ENCODE data around the gene CCDC196. TPM values are rescaled to one million over a fixed set of nuclear protein-coding genes. Genes with fewer than 3 reads are reported as not detected.
"Not testable (repeated sequence)": the region's sequence is repeated elsewhere in the genome, so short reads cannot be mapped to it uniquely, and the experiment has no call there.

CCDC196 gene
- total RNA-seq, 1 experiment from 2014 or later = not detected

DNA sequence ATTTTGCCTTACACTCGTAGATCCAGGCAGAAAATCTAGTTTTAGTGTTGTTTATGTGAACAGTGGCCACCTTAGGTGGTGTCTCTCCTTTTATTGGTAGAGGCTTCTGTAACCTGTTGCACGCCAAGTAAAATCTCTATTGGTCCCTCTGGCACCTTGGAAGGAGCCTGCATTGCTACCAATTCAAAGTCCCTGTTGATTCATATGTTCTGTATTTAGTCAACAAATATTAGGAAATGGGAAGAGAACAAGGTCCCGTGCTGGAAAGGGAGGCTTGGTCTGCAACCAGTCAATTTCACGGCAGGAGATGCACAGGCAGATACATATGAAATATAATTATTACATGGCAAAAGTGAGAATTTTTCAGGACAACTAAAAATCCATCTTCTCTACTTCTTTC, 15.4 kb downstream of the CCDC196 start (continued):
- TF ChIP-seq, protein P1, sequence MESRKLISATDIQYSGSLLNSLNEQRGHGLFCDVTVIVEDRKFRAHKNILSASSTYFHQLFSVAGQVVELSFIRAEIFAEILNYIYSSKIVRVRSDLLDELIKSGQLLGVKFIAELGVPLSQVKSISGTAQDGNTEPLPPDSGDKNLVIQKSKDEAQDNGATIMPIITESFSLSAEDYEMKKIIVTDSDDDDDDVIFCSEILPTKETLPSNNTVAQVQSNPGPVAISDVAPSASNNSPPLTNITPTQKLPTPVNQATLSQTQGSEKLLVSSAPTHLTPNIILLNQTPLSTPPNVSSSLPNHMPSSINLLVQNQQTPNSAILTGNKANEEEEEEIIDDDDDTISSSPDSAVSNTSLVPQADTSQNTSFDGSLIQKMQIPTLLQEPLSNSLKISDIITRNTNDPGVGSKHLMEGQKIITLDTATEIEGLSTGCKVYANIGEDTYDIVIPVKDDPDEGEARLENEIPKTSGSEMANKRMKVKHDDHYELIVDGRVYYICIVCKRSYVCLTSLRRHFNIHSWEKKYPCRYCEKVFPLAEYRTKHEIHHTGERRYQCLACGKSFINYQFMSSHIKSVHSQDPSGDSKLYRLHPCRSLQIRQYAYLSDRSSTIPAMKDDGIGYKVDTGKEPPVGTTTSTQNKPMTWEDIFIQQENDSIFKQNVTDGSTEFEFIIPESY (IDR thresholded peaks at IDR 0.05; ENCODE audit: extremely low read depth, insufficient replicate concordance, low read length) = no peak
- no peak for TF ChIP-seq ZFX (IDR thresholded peaks at IDR 0.05)

DNA sequence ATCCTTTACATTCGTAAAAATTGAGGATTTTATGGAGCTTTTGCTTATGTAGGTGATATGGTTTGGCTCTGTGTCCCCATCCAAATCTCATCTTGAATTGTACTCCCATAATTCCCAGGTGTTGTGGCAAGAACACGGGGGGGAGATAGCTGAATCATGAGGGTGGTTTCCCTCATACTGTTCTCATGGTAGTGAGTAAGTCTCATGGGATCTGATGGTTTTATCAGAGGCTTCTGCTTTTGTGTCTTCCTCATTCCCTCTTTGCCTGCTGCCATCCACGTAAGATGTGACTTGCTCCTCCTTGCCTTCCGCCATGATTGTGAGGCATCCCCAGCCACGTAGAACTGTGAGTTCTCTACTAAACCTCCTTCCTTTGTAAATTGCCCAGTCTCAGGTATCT, 16.7 kb downstream of the CCDC196 start:
- H3K79me2 ChIP-seq (ENCODE audit: insufficient read depth, low read length); DNase-seq (ENCODE audit: low read depth, low spot score); H3K9ac ChIP-seq (ENCODE audit: low read length); H3K4me3 ChIP-seq (replicated peaks in 1 of 2; ENCODE audit: low read depth in 1 of 2, low read length in 2 of 2); H2AFZ ChIP-seq (ENCODE audit: low read depth, low read length, poor library complexity, severe bottlenecking); H3K36me3 ChIP-seq (ENCODE audit: control insufficient read depth in 1 of 2, insufficient read depth in 2 of 2, low read length in 2 of 2); ATAC-seq; intact Hi-C loops (cut with micrococcal nuclease); H4K20me1 ChIP-seq (ENCODE audit: insufficient read depth); H3K9me2 ChIP-seq (ENCODE audit: insufficient read depth); RAD21 ChIA-PET (ENCODE audit: low non-redundant PET in 1 of 2, low total read pairs in 2 of 2, uncharacterized antibody in 2 of 2, unreplicated experiment in 2 of 2); H3K9me3 ChIP-seq (ENCODE audit: control insufficient read depth in 1 of 2, insufficient read depth in 1 of 2, low read depth in 1 of 2, low read length in 2 of 2); BruUV-seq (replicated peaks); H3K27me3 ChIP-seq (ENCODE audit: insufficient read depth, low read length); CTCF ChIA-PET; H3K4me2 ChIP-seq (ENCODE audit: low read length); POLR2A ChIA-PET; H3K27ac ChIP-seq (ENCODE audit: low read depth, low read length): not testable (repeated sequence)
- H3K4me1 ChIP-seq (ENCODE audit: control insufficient read depth in 1 of 2, insufficient read depth in 2 of 2, low read length in 2 of 2) = peaks cover 7 to 12% of the 10 kb centered on the region in 2 experiments; a peak in 2 of 4 replicates

DNA sequence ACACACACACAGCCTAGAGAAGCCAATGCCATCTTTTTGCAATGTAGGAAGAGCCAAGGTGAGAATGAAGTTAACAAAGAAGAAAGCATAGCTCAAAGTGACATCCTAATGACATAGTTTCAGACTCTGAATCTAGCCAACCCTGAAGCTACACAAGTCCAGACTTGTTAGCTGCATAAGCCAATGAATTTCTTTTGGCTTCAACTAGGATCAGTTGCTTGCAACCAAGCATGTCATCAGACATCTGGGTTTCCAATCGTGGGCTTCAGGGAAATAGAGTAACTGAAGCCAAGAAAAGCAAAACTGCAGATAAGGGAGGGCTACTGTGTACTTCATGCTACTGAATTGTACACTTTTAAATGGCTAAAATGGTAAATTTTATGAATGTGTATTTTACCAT, 17.4 kb downstream of the CCDC196 start:
- H3K27me3 ChIP-seq (ENCODE audit: insufficient read depth, low read length) = no peaks in the 10 kb centered on the region
- H3K4me3 ChIP-seq (replicated peaks in 1 of 2; ENCODE audit: low read depth in 1 of 2, low read length in 2 of 2) = no peak overlapping the region
- H3K9me3 ChIP-seq (ENCODE audit: control insufficient read depth in 1 of 2, insufficient read depth in 1 of 2, low read depth in 1 of 2, low read length in 2 of 2) = no peaks in the 10 kb centered on the region
- BruUV-seq (replicated peaks) = no TSS peak
- ChIA-PET POLR2A (no interaction called here), CTCF (no interaction called here), RAD21 (ENCODE audit: low non-redundant PET in 1 of 2, low total read pairs in 2 of 2, uncharacterized antibody in 2 of 2, unreplicated experiment in 2 of 2) (no interaction called here)
- no peak overlapping the region for H2AFZ ChIP-seq (ENCODE audit: low read depth, low read length, poor library complexity, severe bottlenecking)
- intact Hi-C loops (cut with micrococcal nuclease) = no loop called here
- no peak overlapping the region for H3K4me2 ChIP-seq (ENCODE audit: low read length)
- H3K27ac ChIP-seq (ENCODE audit: low read depth, low read length) = no peak overlapping the region
- ATAC-seq = no peak
- no peaks in the 10 kb centered on the region for H3K36me3 ChIP-seq (ENCODE audit: control insufficient read depth in 1 of 2, insufficient read depth in 2 of 2, low read length in 2 of 2)
- H4K20me1 ChIP-seq (ENCODE audit: insufficient read depth) = no peaks in the 10 kb centered on the region
- TF ChIP-seq EGR1 (IDR thresholded peaks at IDR 0.05; ENCODE audit: low read depth) = no peak
- no peak for TF ChIP-seq EZH2phosphoT487 (IDR thresholded peaks at IDR 0.05; ENCODE audit: borderline replicate concordance)
- no peak for TF ChIP-seq CEBPB (IDR thresholded peaks at IDR 0.05; ENCODE audit: low read depth)
- no peak for TF ChIP-seq POLR2A (IDR thresholded peaks at IDR 0.05; ENCODE audit: borderline replicate concordance, extremely low read depth, insufficient read depth, insufficient read length)
- no peak for TF ChIP-seq FOSL1 (IDR thresholded peaks at IDR 0.05; ENCODE audit: low read depth)
- no peak for TF ChIP-seq POLR2AphosphoS5 (IDR thresholded peaks at IDR 0.05; ENCODE audit: low read depth, low read length)
- no peak for TF ChIP-seq RAD21 (IDR thresholded peaks at IDR 0.05; ENCODE audit: low read depth)
- no peak for TF ChIP-seq JUND (IDR thresholded peaks at IDR 0.05)
- no peak for TF ChIP-seq ZFX (IDR thresholded peaks at IDR 0.05)
- TF ChIP-seq, protein P2, sequence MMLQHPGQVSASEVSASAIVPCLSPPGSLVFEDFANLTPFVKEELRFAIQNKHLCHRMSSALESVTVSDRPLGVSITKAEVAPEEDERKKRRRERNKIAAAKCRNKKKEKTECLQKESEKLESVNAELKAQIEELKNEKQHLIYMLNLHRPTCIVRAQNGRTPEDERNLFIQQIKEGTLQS (IDR thresholded peaks at IDR 0.05) = no peak
- TF ChIP-seq CBX3 (IDR thresholded peaks at IDR 0.05; ENCODE audit: low read depth) = no peak
- TF ChIP-seq SIN3A (IDR thresholded peaks at IDR 0.05; ENCODE audit: low read depth) = no peak
- TF ChIP-seq, protein P1 (IDR thresholded peaks at IDR 0.05; ENCODE audit: extremely low read depth, insufficient replicate concordance, low read length) = no peak
- TF ChIP-seq, protein P3, sequence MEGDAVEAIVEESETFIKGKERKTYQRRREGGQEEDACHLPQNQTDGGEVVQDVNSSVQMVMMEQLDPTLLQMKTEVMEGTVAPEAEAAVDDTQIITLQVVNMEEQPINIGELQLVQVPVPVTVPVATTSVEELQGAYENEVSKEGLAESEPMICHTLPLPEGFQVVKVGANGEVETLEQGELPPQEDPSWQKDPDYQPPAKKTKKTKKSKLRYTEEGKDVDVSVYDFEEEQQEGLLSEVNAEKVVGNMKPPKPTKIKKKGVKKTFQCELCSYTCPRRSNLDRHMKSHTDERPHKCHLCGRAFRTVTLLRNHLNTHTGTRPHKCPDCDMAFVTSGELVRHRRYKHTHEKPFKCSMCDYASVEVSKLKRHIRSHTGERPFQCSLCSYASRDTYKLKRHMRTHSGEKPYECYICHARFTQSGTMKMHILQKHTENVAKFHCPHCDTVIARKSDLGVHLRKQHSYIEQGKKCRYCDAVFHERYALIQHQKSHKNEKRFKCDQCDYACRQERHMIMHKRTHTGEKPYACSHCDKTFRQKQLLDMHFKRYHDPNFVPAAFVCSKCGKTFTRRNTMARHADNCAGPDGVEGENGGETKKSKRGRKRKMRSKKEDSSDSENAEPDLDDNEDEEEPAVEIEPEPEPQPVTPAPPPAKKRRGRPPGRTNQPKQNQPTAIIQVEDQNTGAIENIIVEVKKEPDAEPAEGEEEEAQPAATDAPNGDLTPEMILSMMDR (IDR thresholded peaks at IDR 0.05 in 2 of 3, conservative IDR thresholded peaks at IDR 0.05 in 1 of 3; ENCODE audit: borderline replicate concordance in 1 of 3, insufficient read depth in 1 of 3, low read depth in 2 of 3, low read length in 2 of 3) = no peak
- peaks cover 3% of the 10 kb centered on the region; the same call in 1 of the 2 replicates for H3K79me2 ChIP-seq (ENCODE audit: insufficient read depth, low read length)
- no peaks in the 10 kb centered on the region for H3K9me2 ChIP-seq (ENCODE audit: insufficient read depth)
- H3K9ac ChIP-seq (ENCODE audit: low read length) = no peak overlapping the region
- no peak for DNase-seq (ENCODE audit: low read depth, low spot score)
- peaks cover 7 to 12% of the 10 kb centered on the region in 2 experiments; a peak in 2 of 4 replicates for H3K4me1 ChIP-seq (ENCODE audit: control insufficient read depth in 1 of 2, insufficient read depth in 2 of 2, low read length in 2 of 2)

All from HCT116 (cell line).